OCI-LY1 (cell line): ENCODE measurements around the gene GCK.

Source experiments
- H2AFZ ChIP-seq: fragments of 200-600 bp; sonication (generic), shearing (Covaris generic); 2 replicates; pipeline ENCODE4 v1.6.0; 2014; ENCODE audit warnings: antibody characterized with exemption, mild to moderate bottlenecking, low read length
- H3F3A ChIP-seq: fragments of 200-600 bp; sonication (generic), shearing (Covaris generic); 2 replicates; pipeline ENCODE4 v1.6.0; 2014; ENCODE audit warnings: mild to moderate bottlenecking, antibody characterized with exemption, low read length, moderate library complexity; ENCODE audit not compliant: insufficient read depth
- H3K27ac ChIP-seq: fragments of 200-600 bp; sonication (generic); 2 replicates; pipeline ENCODE4 v1.5.1; 2014; ENCODE audit warnings: low read length, mixed run types, mild to moderate bottlenecking, low read depth; ENCODE audit not compliant: poor library complexity, severe bottlenecking
- H3K27me3 ChIP-seq: fragments of 200-600 bp; sonication (generic); 2 replicates; pipeline ENCODE4 v1.6.0; 2014; ENCODE audit warnings: antibody characterized with exemption, mild to moderate bottlenecking, low read length, moderate library complexity; ENCODE audit not compliant: insufficient read depth
- H3K36me3 ChIP-seq: fragments of 200-600 bp; sonication (generic); 2 replicates; pipeline ENCODE4 v1.6.1; 2014; ENCODE audit warnings: mild to moderate bottlenecking, antibody characterized with exemption, low read length, moderate library complexity, mixed read lengths; ENCODE audit not compliant: insufficient read depth
- H3K4me1 ChIP-seq: fragments of 200-600 bp; sonication (generic); 2 replicates; pipeline ENCODE4 v1.5.1; 2014; ENCODE audit warnings: mild to moderate bottlenecking, low read length, moderate library complexity; ENCODE audit not compliant: insufficient read depth, severe bottlenecking
- H3K4me2 ChIP-seq: fragments of 200-600 bp; sonication (generic), shearing (Covaris generic); 2 replicates; pipeline ENCODE4 v1.6.1; 2014; ENCODE audit warnings: low read length
- H3K4me3 ChIP-seq: fragments of 200-600 bp; sonication (generic); 2 replicates; pipeline ENCODE4 v1.5.1; 2014; ENCODE audit warnings: low read length, low read depth, mild to moderate bottlenecking, mixed read lengths; ENCODE audit not compliant: poor library complexity, severe bottlenecking
- H3K79me2 ChIP-seq: fragments of 200-600 bp; shearing (Covaris generic); 2 replicates; pipeline ENCODE4 v1.6.1; 2016; ENCODE audit warnings: mixed run types, low read length, mixed read lengths; ENCODE audit not compliant: insufficient read depth
- H3K9ac ChIP-seq: fragments of 200-600 bp; sonication (generic), shearing (Covaris generic); 2 replicates; pipeline ENCODE4 v1.6.1; 2014; ENCODE audit warnings: mild to moderate bottlenecking, low read length, mixed read lengths
- H3K9me2 ChIP-seq: fragments of 200-600 bp; sonication (generic), shearing (Covaris generic); 2 replicates; pipeline ENCODE4 v1.6.1; 2014; ENCODE audit warnings: low read depth, mild to moderate bottlenecking, low read length, mixed read lengths
- H3K9me3 ChIP-seq: fragments of 200-600 bp; shearing (Covaris generic); 2 replicates; pipeline ENCODE4 v1.6.1; 2014; ENCODE audit warnings: low read length, mixed read lengths
- H4K20me1 ChIP-seq: fragments of 200-600 bp; sonication (generic), shearing (Covaris generic); 2 replicates; pipeline ENCODE4 v1.6.0; 2016; ENCODE audit warnings: mild to moderate bottlenecking, low read length; ENCODE audit not compliant: insufficient read depth
- EZH2 ChIP-seq: fragments of 200-600 bp; sonication (generic), shearing (Covaris generic); IDR thresholded peaks from 2 replicates; pipeline ENCODE4 v1.8.0; 2017; ENCODE audit warnings: borderline replicate concordance, mixed run types, mild to moderate bottlenecking, antibody characterized with exemption, low read length, moderate library complexity, mixed read lengths
- TF ChIP-seq, protein P1 (sequence below): fragments of 200-600 bp; sonication (generic), shearing (Covaris generic); IDR thresholded peaks from 2 replicates; pipeline ENCODE4 v1.5.1; 2017; ENCODE audit warnings: mild to moderate bottlenecking, antibody characterized with exemption, low read length, moderate library complexity, mixed read lengths

GCK gene

DNA sequence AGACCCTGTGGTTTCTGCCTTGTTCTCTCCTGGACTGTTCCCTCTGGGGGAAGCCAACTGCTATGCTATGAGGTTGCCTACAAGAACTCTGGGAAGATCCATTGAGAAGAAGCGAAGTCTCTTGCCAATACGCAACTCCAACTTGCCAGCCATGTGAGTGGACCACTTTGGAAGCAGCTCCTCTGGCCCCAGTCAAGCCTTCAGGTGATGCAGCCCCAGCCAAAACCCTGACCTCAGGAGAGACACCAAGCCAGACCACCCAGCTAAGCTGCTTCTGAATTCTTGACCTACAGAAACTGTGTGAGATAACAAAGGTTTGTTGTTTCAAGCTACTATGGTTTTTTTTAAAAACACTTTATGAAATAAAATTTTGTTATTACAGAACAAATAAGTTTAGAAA is 27.9 kb downstream of the GCK start:
- Histone ChIP-seq H3K9me3 (0 out of 2 replicates have a peak, but pooled peaks cover 8% of the 10 kb centered on the region), H3K79me2 (no peaks in the 10 kb centered on the region), H3K4me3 (no peak overlapping the region), H2AFZ (no peak overlapping the region), H3K27ac (no peak overlapping the region), H3K4me2 (no peak overlapping the region), H3K4me1 (no peaks in the 10 kb centered on the region), H4K20me1 (no peaks in the 10 kb centered on the region), H3K9me2 (no peaks in the 10 kb centered on the region), H3K27me3 (peaks cover 20% of the 10 kb centered on the region), H3F3A (no peaks in the 10 kb centered on the region), H3K9ac (no peak overlapping the region), H3K36me3 (no peaks in the 10 kb centered on the region; the same call in 1 of the 2 replicates)
- TF ChIP-seq, protein P1, sequence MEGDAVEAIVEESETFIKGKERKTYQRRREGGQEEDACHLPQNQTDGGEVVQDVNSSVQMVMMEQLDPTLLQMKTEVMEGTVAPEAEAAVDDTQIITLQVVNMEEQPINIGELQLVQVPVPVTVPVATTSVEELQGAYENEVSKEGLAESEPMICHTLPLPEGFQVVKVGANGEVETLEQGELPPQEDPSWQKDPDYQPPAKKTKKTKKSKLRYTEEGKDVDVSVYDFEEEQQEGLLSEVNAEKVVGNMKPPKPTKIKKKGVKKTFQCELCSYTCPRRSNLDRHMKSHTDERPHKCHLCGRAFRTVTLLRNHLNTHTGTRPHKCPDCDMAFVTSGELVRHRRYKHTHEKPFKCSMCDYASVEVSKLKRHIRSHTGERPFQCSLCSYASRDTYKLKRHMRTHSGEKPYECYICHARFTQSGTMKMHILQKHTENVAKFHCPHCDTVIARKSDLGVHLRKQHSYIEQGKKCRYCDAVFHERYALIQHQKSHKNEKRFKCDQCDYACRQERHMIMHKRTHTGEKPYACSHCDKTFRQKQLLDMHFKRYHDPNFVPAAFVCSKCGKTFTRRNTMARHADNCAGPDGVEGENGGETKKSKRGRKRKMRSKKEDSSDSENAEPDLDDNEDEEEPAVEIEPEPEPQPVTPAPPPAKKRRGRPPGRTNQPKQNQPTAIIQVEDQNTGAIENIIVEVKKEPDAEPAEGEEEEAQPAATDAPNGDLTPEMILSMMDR: no peak
- no peak for TF ChIP-seq EZH2

DNA sequence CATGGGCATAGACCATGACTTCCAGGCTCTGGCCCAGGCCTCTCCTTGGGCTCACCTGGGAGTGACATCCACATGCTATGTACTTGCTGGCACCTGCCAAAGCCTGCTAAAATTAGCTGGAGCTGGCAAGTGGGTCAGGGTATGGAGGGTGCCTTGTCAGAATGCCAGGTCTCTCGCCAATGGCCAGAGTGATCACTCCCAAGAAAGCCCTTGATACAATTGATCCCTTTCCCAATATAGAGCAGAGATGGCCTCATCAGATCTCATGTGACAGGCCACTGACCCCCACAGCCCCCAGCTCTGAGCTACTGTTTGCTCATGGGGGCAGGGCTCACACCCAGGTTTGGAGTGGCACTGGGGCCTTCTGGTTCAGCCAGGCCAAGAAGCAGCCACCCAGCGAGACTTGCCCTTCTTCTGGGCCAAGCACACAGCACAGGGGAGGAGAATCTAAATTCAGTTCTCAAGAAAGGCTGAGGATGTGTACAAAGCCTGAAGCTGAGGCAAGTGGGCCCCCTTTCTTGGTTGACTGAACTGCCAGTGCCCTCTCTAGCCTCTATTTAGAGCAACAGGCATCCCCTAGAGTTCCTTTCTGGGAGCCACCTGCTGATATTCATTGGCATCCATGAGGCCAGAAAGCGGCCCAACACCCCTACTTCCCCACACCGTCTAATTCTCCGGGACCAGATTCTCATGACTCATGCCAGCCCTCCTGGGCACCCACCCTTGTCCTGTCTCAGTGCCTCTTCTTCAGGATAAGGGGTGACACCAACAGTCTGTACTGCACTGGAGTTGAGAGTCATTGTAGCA is 29.2 kb downstream of the GCK start:
- no peaks in the 10 kb centered on the region for H3K4me1 ChIP-seq
- no peaks in the 10 kb centered on the region for H4K20me1 ChIP-seq
- 0 out of 2 replicates have a peak, but pooled peaks cover 8% of the 10 kb centered on the region for H3K9me3 ChIP-seq
- peaks cover 15% of the 10 kb centered on the region for H3K27me3 ChIP-seq
- TF ChIP-seq EZH2: no peak
- TF ChIP-seq, protein P1: no peak
- H3K36me3 ChIP-seq: no peaks in the 10 kb centered on the region; the same call in 1 of the 2 replicates
- H3K9me2 ChIP-seq: no peaks in the 10 kb centered on the region
- H2AFZ ChIP-seq: no peak overlapping the region
- no peaks in the 10 kb centered on the region for H3F3A ChIP-seq
- H3K4me2 ChIP-seq: no peak overlapping the region
- no peak overlapping the region for H3K27ac ChIP-seq
- no peaks in the 10 kb centered on the region for H3K79me2 ChIP-seq
- no peak overlapping the region for H3K4me3 ChIP-seq
- no peak overlapping the region for H3K9ac ChIP-seq

DNA sequence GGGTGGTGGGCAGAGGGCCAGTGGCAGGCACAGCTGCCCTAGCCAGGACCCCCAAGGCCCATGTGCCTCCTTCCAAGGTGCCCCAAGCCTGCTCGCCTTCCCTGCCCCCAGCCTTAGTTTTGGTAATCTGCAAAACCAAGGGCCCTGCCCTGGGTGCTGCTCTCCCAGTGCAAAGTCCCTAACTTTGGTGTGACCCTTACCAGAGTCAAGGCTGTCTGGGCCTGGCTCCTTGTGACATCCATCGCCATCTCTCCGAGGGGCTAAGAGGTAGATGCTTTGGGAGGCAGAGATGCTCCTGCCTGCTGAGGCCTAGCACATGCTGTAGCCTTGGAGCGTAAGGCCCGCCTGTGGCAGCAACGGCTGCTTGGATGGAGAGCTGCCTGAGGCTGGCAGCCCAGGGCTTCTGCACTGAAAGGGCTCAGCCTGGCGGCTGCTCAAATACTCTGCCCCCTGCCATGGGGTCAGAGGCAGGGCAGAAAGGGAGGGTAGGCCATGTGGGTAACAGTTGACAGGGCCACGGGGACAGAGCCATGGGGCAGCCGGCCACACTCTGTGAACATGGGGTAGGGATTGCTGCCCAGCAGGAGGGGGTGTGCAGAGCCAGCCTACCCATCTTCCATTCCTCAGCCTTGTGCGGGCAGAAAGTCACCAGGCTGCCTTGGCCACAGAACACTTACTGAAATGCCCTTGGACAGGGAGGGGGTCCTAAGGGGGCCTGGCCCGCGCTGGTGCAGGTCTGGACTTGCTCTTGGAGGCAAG is 30.2 kb downstream of the GCK start:
- Histone ChIP-seq H3K27ac (no peak overlapping the region), H3K9me3 (0 out of 2 replicates have a peak, but pooled peaks cover 2% of the 10 kb centered on the region), H3K27me3 (peaks cover 15% of the 10 kb centered on the region), H3K79me2 (no peaks in the 10 kb centered on the region), H3K4me2 (no peak overlapping the region), H3K4me3 (no peak overlapping the region), H3K36me3 (no peaks in the 10 kb centered on the region), H3K9me2 (no peaks in the 10 kb centered on the region), H3F3A (no peaks in the 10 kb centered on the region), H3K4me1 (no peaks in the 10 kb centered on the region), H4K20me1 (no peaks in the 10 kb centered on the region), H2AFZ (no peak overlapping the region), H3K9ac (no peak overlapping the region)
- TF ChIP-seq EZH2: no peak
- TF ChIP-seq, protein P1: no peak
